Gastrocnemius medialis (tissue), 4 donors: ENCODE data around the gene SPNS2. TPM values are rescaled to one million over a fixed set of nuclear protein-coding genes. Genes with fewer than 3 reads are reported as not detected.

Experiments used
- ATAC-seq, 2 donors: fragments of 150-250 bp; one replicate each; pipeline ENCODE4 v1.9.1; 2016
- DNase-seq, 2 donors: peaks; one replicate each; pipeline ENCODE4 v3.0.0-alpha.2; 2019
- H3K27ac ChIP-seq, 4 donors: fragments of 200-600 bp; sonication (generic); 1 replicate in 1 of 4; 2 replicates in 3 of 4; pipeline ENCODE4 v1.5.1; 2016 to 2018; ENCODE audit warnings: mild to moderate bottlenecking in 2 of 4, moderate library complexity in 1 of 4
- H3K27me3 ChIP-seq, 3 donors: fragments of 200-600 bp; sonication (generic) in 2 of 3; 1 replicate in 1 of 3; 2 replicates in 2 of 3; pipeline versions ENCODE4 v1.5.1 to v1.6.0; 2016 to 2019; ENCODE audit warnings: mild to moderate bottlenecking in 1 of 3, moderate library complexity in 1 of 3
- H3K36me3 ChIP-seq, 2 donors: fragments of 200-600 bp; sonication (generic) in 1 of 2; one replicate each; pipeline ENCODE4 v1.5.1; 2017 to 2018
- H3K4me1 ChIP-seq, 2 donors: fragments of 200-600 bp; sonication (generic) in 1 of 2; one replicate each; pipeline ENCODE4 v1.5.1; 2016 to 2017; ENCODE audit warnings: mild to moderate bottlenecking in 2 of 2
- H3K4me3 ChIP-seq, 4 donors: fragments of 200-600 bp; sonication (generic) in 3 of 4; 1 replicate in 1 of 4; 2 replicates in 3 of 4; pipeline ENCODE4 v1.5.1; 2016 to 2019; ENCODE audit warnings: mild to moderate bottlenecking in 2 of 4
- H3K9me3 ChIP-seq, 3 donors: fragments of 200-600 bp; sonication (generic) in 2 of 3; 1 replicate in 1 of 3; 2 replicates in 2 of 3; pipeline ENCODE4 v1.5.1; 2016 to 2019
- CTCF ChIP-seq, 5 experiments: fragments of 450-650 bp in 3 of 5; fragments of 200-600 bp in 2 of 5; sonication (generic) in 2 of 5; IDR thresholded peaks in 4 of 5; conservative IDR thresholded peaks in 1 of 5; 1 replicate in 4 of 5; 2 replicates in 1 of 5; pipeline ENCODE4 v1.5.1; 2016 to 2019; ENCODE audit warnings: antibody characterized with exemption in 5 of 5, mild to moderate bottlenecking in 3 of 5, moderate library complexity in 3 of 5
- POLR2A ChIP-seq, 2 donors: fragments of 450-650 bp; IDR thresholded peaks; one replicate each; pipeline ENCODE4 v1.6.1; 2017; ENCODE audit warnings: antibody characterized with exemption in 2 of 2, mild to moderate bottlenecking in 2 of 2, moderate library complexity in 2 of 2
- in situ Hi-C, 4 donors: fragments of 200-750 bp; cut with MboI; loops; one replicate each; pipeline versions ENCODE4 v1.15.0 to v1.8.0; 2017; ENCODE audit warnings: low sequenced_read_pairs in 4 of 4
- intact Hi-C: fragments of 100-400 bp; cut with DNase I; formaldehyde crosslinking; loops from one replicate; pipeline ENCODE4 v1.15.1; 2023; ENCODE audit warnings: low total_unique reads
- total RNA-seq, 4 donors: library from RNA; depleted of rRNA; stranded (reverse); fragments of >200 nt; gene quantifications; one replicate each; pipeline versions ENCODE4 v1.1.0 to v1.2.3, GENCODE V29; 2016

SPNS2 gene
- total RNA-seq, 4 donors from 2014 or later, result 2.7 to 6.2 (median 4.2) TPM

GRCh38 chr17:4506175-4506813 lies 7.6 kb downstream of the SPNS2 start:
- Histone ChIP-seq H3K4me3 (no peak overlapping the region), H3K9me3 (no peaks in the 10 kb centered on the region), H3K27ac (peak overlapping the region in 3 of 4 donors; percentile 36 to 61 (median 40)), H3K4me1 (peaks cover 16 to 36% of the 10 kb centered on the region in 2 donors), H3K27me3 (peaks cover 3 to 13% (median 6%) of the 10 kb centered on the region in 3 donors), H3K36me3 (no peaks in the 10 kb centered on the region)
- ATAC-seq, result no peak
- intact Hi-C loops, result no loop called here
- in situ Hi-C loops, result no loop called here
- TF ChIP-seq CTCF (IDR thresholded peaks at IDR 0.05 in 4 of 5, conservative IDR thresholded peaks at IDR 0.05 in 1 of 5) (no peak), POLR2A (IDR thresholded peaks at IDR 0.05) (no peak)
- DNase-seq, result no peak

- no peak for DNase-seq
- Histone ChIP-seq H3K9me3 (no peaks in the 10 kb centered on the region), H3K4me1 (peaks cover 16 to 36% of the 10 kb centered on the region in 2 donors), H3K27me3 (peaks cover 0 to 8% (median 0%) of the 10 kb centered on the region in 3 donors), H3K27ac (peak overlapping the region in 3 of 4 donors; percentile 37 to 61 (median 40)), H3K36me3 (no peaks in the 10 kb centered on the region), H3K4me3 (no peak overlapping the region)
- in situ Hi-C loops (no loop called here), intact Hi-C loops (no loop called here)
- TF ChIP-seq CTCF (IDR thresholded peaks at IDR 0.05 in 4 of 5, conservative IDR thresholded peaks at IDR 0.05 in 1 of 5) (no peak), POLR2A (IDR thresholded peaks at IDR 0.05) (no peak)
- no peak for ATAC-seq
Observed at GRCh38 chr17:4506892-4507291, 8.2 kb downstream of the SPNS2 start.

GRCh38 chr17:4507361-4508111 lies 8.9 kb downstream of the SPNS2 start:
- Histone ChIP-seq H3K27me3 (peaks cover 0 to 8% (median 0%) of the 10 kb centered on the region in 3 donors), H3K4me3 (no peak overlapping the region), H3K4me1 (peaks cover 16 to 36% of the 10 kb centered on the region in 2 donors), H3K36me3 (no peaks in the 10 kb centered on the region), H3K9me3 (no peaks in the 10 kb centered on the region), H3K27ac (peak overlapping the region in 3 of 4 donors; percentile 57 to 68 (median 61))
- intact Hi-C loops (no loop called here), in situ Hi-C loops (no loop called here)
- no peak for DNase-seq
- TF ChIP-seq POLR2A (IDR thresholded peaks at IDR 0.05) (no peak), CTCF (IDR thresholded peaks at IDR 0.05 in 4 of 5, conservative IDR thresholded peaks at IDR 0.05 in 1 of 5) (no peak)
- no peak for ATAC-seq

- Histone ChIP-seq H3K36me3 (no peaks in the 10 kb centered on the region), H3K27me3 (peaks cover 0 to 3% (median 0%) of the 10 kb centered on the region in 3 donors), H3K27ac (peak overlapping the region; percentile 20 to 68 (median 59)), H3K9me3 (no peaks in the 10 kb centered on the region), H3K4me1 (peaks cover 14 to 36% of the 10 kb centered on the region in 2 donors), H3K4me3 (no peak overlapping the region)
- intact Hi-C loops, result no loop called here
- DNase-seq (no peak), ATAC-seq (no peak)
- TF ChIP-seq CTCF (IDR thresholded peaks at IDR 0.05 in 4 of 5, conservative IDR thresholded peaks at IDR 0.05 in 1 of 5) (no peak), POLR2A (IDR thresholded peaks at IDR 0.05) (no peak)
- in situ Hi-C loops, result no loop called here
Observed at GRCh38 chr17:4508207-4508606, 9.5 kb downstream of the SPNS2 start.
